Measurements from ENCODE around the gene LBP.

- no peak for TF ChIP-seq CTCF (IDR thresholded peaks at IDR 0.05)
- TF ChIP-seq POLR2A (IDR thresholded peaks at IDR 0.05): no peak
Observed at GRCh38 chr20:38404016-38404415, 57.7 kb downstream of the LBP start.

Measured in stomach (tissue), 4 donors.